Activated CD4-positive, alpha-beta memory T cell treated with anti-CD3 and anti-CD28 coated beads, Interleukin-2, amount 10 ng/mL, durations not matched to agents 7 days and 5 days (primary cell): ENCODE results near the gene LRP1. TPM values are rescaled to one million over a fixed set of nuclear protein-coding genes. Genes with fewer than 3 reads are reported as not detected.

Experiments
- CTCF ChIA-PET: fragments of 350-600 bp; sonication (Branson Sonifier 250); formaldehyde crosslinking; loops from one replicate; lab custom pipeline; 2021; ENCODE audit warnings: antibody characterized with exemption, inconsistent platforms; lab: Charles Lee
- POLR2A ChIA-PET: fragments of 350-600 bp; sonication (Branson Sonifier 250); formaldehyde crosslinking; loops from one replicate; lab custom pipeline; 2021; ENCODE audit warnings: antibody characterized with exemption; lab: Charles Lee
- DNase-seq: peaks from one replicate; pipeline ENCODE4 v3.0.0-alpha.2; 2020
- H3K27ac Mint-ChIP-seq: one replicate; pipeline ENCODE4 v1.8.0; 2021; ENCODE audit warnings: mild to moderate bottlenecking, mixed read lengths
- H3K27me3 Mint-ChIP-seq: one replicate; pipeline ENCODE4 v1.8.0; 2021; ENCODE audit warnings: mixed read lengths
- H3K36me3 Mint-ChIP-seq: one replicate; pipeline ENCODE4 v1.8.0; 2021; ENCODE audit warnings: low read depth, mixed read lengths
- H3K4me1 Mint-ChIP-seq: one replicate; pipeline ENCODE4 v1.8.0; 2021; ENCODE audit warnings: mixed read lengths
- H3K4me3 Mint-ChIP-seq: one replicate; pipeline ENCODE4 v1.8.0; 2021; ENCODE audit warnings: mild to moderate bottlenecking, mixed read lengths
- H3K9me3 Mint-ChIP-seq: one replicate; pipeline ENCODE4 v1.8.0; 2021; ENCODE audit warnings: mixed read lengths
- total RNA-seq, 2 experiments: library from RNA; stranded (reverse); gene quantifications; one replicate each; pipeline ENCODE4 v1.2.3, GENCODE V29; 2021

Gene LRP1
- total RNA-seq, 2 experiments from 2014 or later = 0.60 to 0.86 TPM

DNA sequence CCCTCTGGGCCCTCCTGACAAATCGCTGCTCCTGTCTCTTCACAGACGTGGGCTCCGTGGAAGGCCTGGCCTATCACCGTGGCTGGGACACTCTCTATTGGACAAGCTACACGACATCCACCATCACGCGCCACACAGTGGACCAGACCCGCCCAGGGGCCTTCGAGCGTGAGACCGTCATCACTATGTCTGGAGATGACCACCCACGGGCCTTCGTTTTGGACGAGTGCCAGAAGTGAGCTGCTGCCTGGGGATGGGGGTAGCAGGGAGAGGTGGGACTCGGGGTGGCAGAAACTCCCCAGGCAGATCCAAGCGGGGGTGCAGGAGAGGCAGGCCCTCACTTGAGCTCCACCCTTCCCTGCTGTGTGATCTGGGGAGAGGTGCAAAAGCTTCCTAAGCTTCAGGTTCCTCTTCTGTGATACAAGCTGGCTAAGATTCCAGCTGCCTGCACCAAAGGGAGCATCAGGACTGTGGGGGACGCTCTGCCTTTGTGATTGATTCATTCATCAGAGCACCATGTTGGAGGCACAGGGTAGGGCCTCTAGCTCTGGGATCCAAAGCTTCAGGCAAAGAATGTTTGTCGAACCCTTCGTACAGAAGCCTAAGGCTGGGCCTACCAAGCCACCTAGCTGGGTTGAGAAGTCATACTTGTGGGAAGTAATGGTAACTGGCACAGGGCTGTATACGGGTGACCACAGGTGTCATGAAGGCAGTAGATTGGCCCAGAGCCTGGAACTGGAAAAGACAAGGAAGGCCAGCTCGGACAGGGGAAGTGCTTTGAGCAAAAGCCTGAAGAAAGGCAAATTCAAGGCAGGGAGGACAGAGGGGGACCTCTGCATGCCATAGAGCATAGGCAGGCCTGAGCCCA is 59.2 kb downstream of the LRP1 start:
- Mint-ChIP-seq H3K27ac (no peak overlapping the region), H3K36me3 (no peaks in the 10 kb centered on the region), H3K4me3 (no peak overlapping the region), H3K27me3 (no peaks in the 10 kb centered on the region), H3K9me3 (no peaks in the 10 kb centered on the region), H3K4me1 (peaks cover 3% of the 10 kb centered on the region)
- no peak for DNase-seq
- CTCF ChIA-PET = interaction anchor here (1.4 to 2.2 kb wide), 6 partner anchors 26 to 186 kb away, joined by 4 to 8 read pairs (median 7); no protein-coding TSS in a partner anchor
- POLR2A ChIA-PET = no interaction called here

DNA sequence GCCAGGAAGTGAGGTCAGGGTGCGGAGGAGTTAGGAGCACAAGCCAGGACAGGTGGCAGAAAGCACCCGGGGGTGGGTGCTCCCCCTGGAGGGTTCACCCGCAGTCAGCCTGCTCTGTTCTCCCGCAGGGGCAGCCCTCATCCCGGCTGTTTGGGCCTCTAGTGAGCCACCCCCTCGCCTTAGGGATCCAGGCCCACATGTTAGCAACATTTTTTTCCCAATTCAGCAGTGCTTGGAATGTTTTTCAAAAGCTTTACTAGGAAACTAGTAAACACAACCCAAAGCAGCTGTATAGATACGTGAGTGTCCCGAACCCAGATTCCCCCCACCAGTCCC is 59.8 kb downstream of the LRP1 start:
- DNase-seq = no peak
- Mint-ChIP-seq H3K4me1 (peaks cover under 1% of the 10 kb centered on the region), H3K4me3 (no peak overlapping the region), H3K27me3 (no peaks in the 10 kb centered on the region), H3K9me3 (no peaks in the 10 kb centered on the region), H3K27ac (no peak overlapping the region), H3K36me3 (no peaks in the 10 kb centered on the region)
- ChIA-PET POLR2A (no interaction called here), CTCF (interaction anchor here (1.1 to 2.2 kb wide), 5 partner anchors 25 to 186 kb away, joined by 3 to 8 read pairs (median 6); no protein-coding TSS in a partner anchor)

DNA sequence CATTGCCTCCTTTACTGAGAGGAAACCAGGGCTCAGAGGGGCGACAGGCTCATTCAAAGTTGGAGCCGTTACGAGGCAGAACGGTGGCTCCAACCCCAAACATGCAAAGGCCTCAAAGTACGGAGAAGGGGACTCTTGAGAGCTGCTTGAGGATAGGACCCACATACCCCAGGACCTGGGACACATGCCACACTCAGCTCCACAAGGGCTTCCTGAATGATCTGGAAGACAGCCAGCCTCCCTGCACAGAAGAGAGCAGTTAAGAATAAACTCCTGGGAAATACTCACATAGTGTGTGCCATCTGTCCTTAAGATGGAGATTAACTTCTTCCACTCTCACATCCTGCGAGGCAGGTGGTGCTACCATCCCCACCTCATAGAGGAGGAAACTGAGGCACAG is 61.8 kb downstream of the LRP1 start:
- H3K36me3 Mint-ChIP-seq = no peaks in the 10 kb centered on the region
- H3K27ac Mint-ChIP-seq = no peak overlapping the region
- ChIA-PET POLR2A (no interaction called here), CTCF (interaction anchor here (0.8 to 1.5 kb wide), 2 partner anchors 16 to 78 kb away, joined by 3 read pairs; no protein-coding TSS in a partner anchor)
- H3K27me3 Mint-ChIP-seq = no peaks in the 10 kb centered on the region
- no peak overlapping the region for H3K4me3 Mint-ChIP-seq
- no peaks in the 10 kb centered on the region for H3K4me1 Mint-ChIP-seq
- no peak for DNase-seq
- no peaks in the 10 kb centered on the region for H3K9me3 Mint-ChIP-seq

GRCh38 chr12:57190821-57191220 is 62.5 kb downstream of the LRP1 start:
- Mint-ChIP-seq H3K4me3 (no peak overlapping the region), H3K27ac (no peak overlapping the region), H3K36me3 (no peaks in the 10 kb centered on the region), H3K27me3 (no peaks in the 10 kb centered on the region), H3K4me1 (no peaks in the 10 kb centered on the region), H3K9me3 (no peaks in the 10 kb centered on the region)
- ChIA-PET CTCF (interaction anchor here (0.6 kb wide), 1 partner anchor 22 kb away, joined by 3 read pairs; no protein-coding TSS in a partner anchor), POLR2A (no interaction called here)
- no peak for DNase-seq

DNA sequence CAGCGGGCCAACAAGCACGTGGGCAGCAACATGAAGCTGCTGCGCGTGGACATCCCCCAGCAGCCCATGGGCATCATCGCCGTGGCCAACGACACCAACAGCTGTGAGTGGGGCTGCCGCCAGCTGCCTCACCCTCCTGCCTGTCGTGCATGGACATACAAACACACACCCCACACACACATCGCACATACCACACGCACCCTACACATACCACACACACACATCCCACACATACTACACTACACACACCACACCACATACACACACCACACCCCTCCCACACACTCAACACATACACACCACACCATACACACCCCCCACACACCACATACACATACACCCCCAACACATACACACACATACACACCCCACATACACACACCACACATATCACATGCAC is 63.1 kb downstream of the LRP1 start:
- Mint-ChIP-seq H3K27ac (no peak overlapping the region), H3K4me1 (no peaks in the 10 kb centered on the region)

GRCh38 chr12:57192920-57193319 is 64.6 kb downstream of the LRP1 start:
- POLR2A ChIA-PET = no interaction called here
- no peak for DNase-seq
- CTCF ChIA-PET = no interaction called here
- Mint-ChIP-seq H3K9me3 (no peaks in the 10 kb centered on the region), H3K4me1 (no peaks in the 10 kb centered on the region), H3K27me3 (peaks cover 1% of the 10 kb centered on the region), H3K4me3 (no peak overlapping the region), H3K27ac (no peak overlapping the region), H3K36me3 (no peaks in the 10 kb centered on the region)

More for the DNA sequence above, 63.1 kb downstream of the LRP1 start:
- ChIA-PET POLR2A (no interaction called here), CTCF (interaction anchor here (0.6 kb wide), 1 partner anchor 22 kb away, joined by 3 read pairs; no protein-coding TSS in a partner anchor)
- no peaks in the 10 kb centered on the region for H3K9me3 Mint-ChIP-seq
- no peak for DNase-seq
- peaks cover under 1% of the 10 kb centered on the region for H3K27me3 Mint-ChIP-seq
- H3K4me3 Mint-ChIP-seq = no peak overlapping the region
- no peaks in the 10 kb centered on the region for H3K36me3 Mint-ChIP-seq

- H3K9me3 Mint-ChIP-seq = no peaks in the 10 kb centered on the region
- no peak overlapping the region for H3K4me3 Mint-ChIP-seq
- no peak overlapping the region for H3K27ac Mint-ChIP-seq
- H3K27me3 Mint-ChIP-seq = peaks cover 1% of the 10 kb centered on the region
- POLR2A ChIA-PET = no interaction called here
- DNase-seq = no peak
- H3K4me1 Mint-ChIP-seq = no peaks in the 10 kb centered on the region
- CTCF ChIA-PET = no interaction called here
- H3K36me3 Mint-ChIP-seq = no peaks in the 10 kb centered on the region
These were observed 65.5 kb downstream of the LRP1 start for GRCh38 chr12:57193706-57194245.

GRCh38 chr12:57194253-57194652 is 66.0 kb downstream of the LRP1 start:
- POLR2A ChIA-PET = no interaction called here
- Mint-ChIP-seq H3K9me3 (no peaks in the 10 kb centered on the region), H3K27ac (no peak overlapping the region), H3K27me3 (peaks cover 1% of the 10 kb centered on the region), H3K4me1 (no peaks in the 10 kb centered on the region), H3K4me3 (no peak overlapping the region), H3K36me3 (no peaks in the 10 kb centered on the region)
- no peak for DNase-seq
- CTCF ChIA-PET = no interaction called here

DNA sequence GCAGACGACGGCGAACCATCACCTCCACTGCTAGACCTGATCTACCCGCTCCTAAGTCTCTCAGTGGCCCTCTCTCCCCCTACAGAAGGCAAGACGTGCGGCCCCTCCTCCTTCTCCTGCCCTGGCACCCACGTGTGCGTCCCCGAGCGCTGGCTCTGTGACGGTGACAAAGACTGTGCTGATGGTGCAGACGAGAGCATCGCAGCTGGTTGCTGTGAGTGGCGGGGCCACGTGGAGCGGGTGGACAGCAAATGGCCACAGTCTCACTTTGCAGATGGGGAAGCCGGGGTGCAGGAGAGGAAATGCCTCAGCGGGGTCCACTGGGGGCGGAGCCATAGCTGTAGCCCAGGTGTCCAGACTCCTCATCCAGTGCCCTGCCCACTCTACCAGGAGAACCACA is 66.9 kb downstream of the LRP1 start:
- Mint-ChIP-seq H3K36me3 (no peaks in the 10 kb centered on the region), H3K27me3 (peaks cover 1% of the 10 kb centered on the region), H3K9me3 (no peaks in the 10 kb centered on the region), H3K27ac (no peak overlapping the region), H3K4me3 (no peak overlapping the region), H3K4me1 (no peaks in the 10 kb centered on the region)
- POLR2A ChIA-PET = no interaction called here
- CTCF ChIA-PET = no interaction called here
- no peak for DNase-seq

DNA sequence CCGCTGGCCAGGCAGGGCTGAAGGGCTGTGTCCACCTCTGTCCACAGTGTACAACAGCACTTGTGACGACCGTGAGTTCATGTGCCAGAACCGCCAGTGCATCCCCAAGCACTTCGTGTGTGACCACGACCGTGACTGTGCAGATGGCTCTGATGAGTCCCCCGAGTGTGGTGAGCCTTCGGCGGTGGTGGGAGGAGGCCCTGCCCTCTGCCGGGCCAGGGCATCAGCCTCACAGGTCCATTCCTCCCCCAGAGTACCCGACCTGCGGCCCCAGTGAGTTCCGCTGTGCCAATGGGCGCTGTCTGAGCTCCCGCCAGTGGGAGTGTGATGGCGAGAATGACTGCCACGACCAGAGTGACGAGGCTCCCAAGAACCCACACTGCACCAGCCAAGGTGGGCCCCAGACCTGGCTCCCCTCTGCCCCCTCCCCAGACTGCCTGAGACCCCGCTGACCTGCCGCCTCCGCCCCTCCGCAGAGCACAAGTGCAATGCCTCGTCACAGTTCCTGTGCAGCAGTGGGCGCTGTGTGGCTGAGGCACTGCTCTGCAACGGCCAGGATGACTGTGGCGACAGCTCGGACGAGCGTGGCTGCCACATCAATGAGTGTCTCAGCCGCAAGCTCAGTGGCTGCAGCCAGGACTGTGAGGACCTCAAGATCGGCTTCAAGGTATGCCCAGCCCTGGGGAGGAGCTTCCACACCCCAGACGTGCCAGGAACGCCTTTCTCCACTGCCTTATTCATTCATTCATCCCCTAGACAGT is 67.5 kb downstream of the LRP1 start:
- ChIA-PET CTCF (interaction anchor here (0.9 kb wide), 1 partner anchor 71 kb away, joined by 3 read pairs; no protein-coding TSS in a partner anchor), POLR2A (no interaction called here)
- Mint-ChIP-seq H3K36me3 (no peaks in the 10 kb centered on the region), H3K27me3 (peaks cover 1% of the 10 kb centered on the region), H3K9me3 (no peaks in the 10 kb centered on the region), H3K4me3 (no peak overlapping the region), H3K4me1 (no peaks in the 10 kb centered on the region), H3K27ac (no peak overlapping the region)
- DNase-seq = no peak

DNA sequence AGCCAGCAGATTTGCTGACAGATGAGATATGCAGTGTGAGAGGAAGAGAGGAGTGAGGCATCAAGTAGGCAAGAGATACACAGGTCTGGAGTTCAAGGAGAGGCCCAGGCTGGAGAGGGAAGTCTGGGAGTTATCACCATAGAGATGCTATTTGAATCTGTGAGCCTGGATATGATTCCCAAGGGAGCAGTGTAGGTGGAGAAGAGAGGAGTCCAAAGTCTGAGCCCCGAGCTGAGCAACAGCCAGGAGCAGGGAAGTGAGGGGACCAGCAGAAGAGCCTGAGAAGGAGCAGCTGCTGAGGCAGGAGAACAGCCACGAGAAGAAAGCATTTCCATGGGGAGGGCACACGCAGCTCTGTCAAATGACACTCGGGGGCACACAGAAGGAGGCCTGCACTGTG is 68.2 kb downstream of the LRP1 start:
- H3K27ac Mint-ChIP-seq = no peak overlapping the region
- H3K4me3 Mint-ChIP-seq = no peak overlapping the region
- H3K36me3 Mint-ChIP-seq = no peaks in the 10 kb centered on the region
- H3K27me3 Mint-ChIP-seq = peaks cover 1% of the 10 kb centered on the region
- no peak for DNase-seq
- ChIA-PET CTCF (interaction anchor here (0.9 kb wide), 1 partner anchor 72 kb away, joined by 3 read pairs; no protein-coding TSS in a partner anchor), POLR2A (no interaction called here)
- no peaks in the 10 kb centered on the region for H3K9me3 Mint-ChIP-seq
- no peaks in the 10 kb centered on the region for H3K4me1 Mint-ChIP-seq

- peaks cover 1% of the 10 kb centered on the region for H3K27me3 Mint-ChIP-seq
- no peak overlapping the region for H3K4me3 Mint-ChIP-seq
- CTCF ChIA-PET = no interaction called here
- H3K4me1 Mint-ChIP-seq = no peaks in the 10 kb centered on the region
- POLR2A ChIA-PET = no interaction called here
- no peak for DNase-seq
- no peaks in the 10 kb centered on the region for H3K36me3 Mint-ChIP-seq
- no peaks in the 10 kb centered on the region for H3K9me3 Mint-ChIP-seq
- no peak overlapping the region for H3K27ac Mint-ChIP-seq
These were observed 68.7 kb downstream of the LRP1 start for GRCh38 chr12:57196956-57197355.

GRCh38 chr12:57198329-57198728 is 70.0 kb downstream of the LRP1 start:
- no peak overlapping the region for H3K4me3 Mint-ChIP-seq
- no peaks in the 10 kb centered on the region for H3K9me3 Mint-ChIP-seq
- no peaks in the 10 kb centered on the region for H3K36me3 Mint-ChIP-seq
- ChIA-PET CTCF (interaction anchor here (1.1 kb wide), 1 partner anchor 15 kb away, joined by 3 read pairs; no protein-coding TSS in a partner anchor), POLR2A (no interaction called here)
- DNase-seq = no peak
- no peaks in the 10 kb centered on the region for H3K4me1 Mint-ChIP-seq
- no peak overlapping the region for H3K27ac Mint-ChIP-seq
- H3K27me3 Mint-ChIP-seq = peaks cover 1% of the 10 kb centered on the region
